AG04449 (cell line): ENCODE results near the gene C1orf159.

Experiments
- CTCF ChIA-PET: fragments of 350-600 bp; formaldehyde crosslinking; extraction: SDS; loops from one replicate; lab custom pipeline; 2021; ENCODE audit warnings: antibody characterized with exemption; lab: Yijun Ruan, JAX
- POLR2A ChIA-PET: fragments of 400-600, 350-600 bp; formaldehyde crosslinking; extraction: SDS; loops from one replicate; lab custom pipeline; 2020; ENCODE audit warnings: antibody characterized with exemption, inconsistent platforms; lab: Yijun Ruan, JAX
- DNase-seq: peaks from one replicate; pipeline ENCODE4 v3.0.0-alpha.2; 2010; ENCODE audit warnings: low read depth, low spot score
- H3K4me3 ChIP-seq: 2 replicates; pipeline ENCODE4 v1.5.1; 2011; ENCODE audit warnings: low read depth, mild to moderate bottlenecking, control low read depth, low read length
- TF ChIP-seq, protein P1 (sequence below): IDR thresholded peaks from one replicate; pipeline ENCODE4 v1.5.1; 2011; ENCODE audit warnings: mild to moderate bottlenecking, moderate library complexity, low read length, control low read depth, inconsistent platforms; ENCODE audit not compliant: insufficient read depth; ENCODE audit errors: missing control alignments

Gene C1orf159

DNA sequence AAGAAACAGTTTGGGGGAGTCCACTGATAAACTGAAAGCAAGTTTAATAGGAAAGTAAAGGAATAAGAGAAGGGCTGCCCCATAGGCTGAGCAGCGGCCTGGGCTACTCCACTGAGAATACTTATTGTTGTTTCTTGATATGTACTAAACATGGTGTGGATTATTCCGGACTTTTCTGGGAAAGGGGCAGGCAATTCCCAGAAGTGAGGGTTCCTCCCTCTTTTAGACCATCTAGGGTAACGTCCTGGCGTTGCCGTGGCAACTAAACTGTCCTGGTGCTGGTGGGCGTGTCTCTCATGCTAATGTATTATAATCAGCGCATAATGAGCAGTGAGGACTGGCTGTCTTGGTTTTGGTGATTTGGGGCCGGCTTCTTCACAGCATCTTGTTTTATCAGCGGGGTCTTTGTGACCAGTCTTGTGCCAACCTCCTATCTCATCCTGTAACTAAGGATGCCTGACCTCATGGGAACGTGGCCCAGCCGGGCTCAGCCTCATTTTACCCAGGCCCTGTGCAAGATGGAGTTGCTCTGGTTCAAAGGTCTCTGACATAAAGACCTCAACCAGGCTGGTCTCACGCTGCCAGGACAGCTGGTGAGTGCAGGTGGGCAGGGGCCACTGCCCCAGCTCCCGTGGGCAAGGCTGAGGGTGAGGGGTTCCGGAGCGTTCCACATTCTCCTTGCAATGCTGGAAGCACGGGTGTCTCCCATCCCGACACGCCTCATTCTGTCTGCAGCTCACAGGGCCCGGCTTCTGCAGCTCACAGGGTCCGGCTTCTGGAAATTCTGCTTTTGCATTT is 19.6 kb upstream of the C1orf159 start:
- no peak overlapping the region for H3K4me3 ChIP-seq
- CTCF ChIA-PET, result interaction anchor here (1.8 kb wide), 1 partner anchor 14 kb away, joined by 9 read pairs; no protein-coding TSS in a partner anchor
- POLR2A ChIA-PET, result no interaction called here
- TF ChIP-seq, protein P1, sequence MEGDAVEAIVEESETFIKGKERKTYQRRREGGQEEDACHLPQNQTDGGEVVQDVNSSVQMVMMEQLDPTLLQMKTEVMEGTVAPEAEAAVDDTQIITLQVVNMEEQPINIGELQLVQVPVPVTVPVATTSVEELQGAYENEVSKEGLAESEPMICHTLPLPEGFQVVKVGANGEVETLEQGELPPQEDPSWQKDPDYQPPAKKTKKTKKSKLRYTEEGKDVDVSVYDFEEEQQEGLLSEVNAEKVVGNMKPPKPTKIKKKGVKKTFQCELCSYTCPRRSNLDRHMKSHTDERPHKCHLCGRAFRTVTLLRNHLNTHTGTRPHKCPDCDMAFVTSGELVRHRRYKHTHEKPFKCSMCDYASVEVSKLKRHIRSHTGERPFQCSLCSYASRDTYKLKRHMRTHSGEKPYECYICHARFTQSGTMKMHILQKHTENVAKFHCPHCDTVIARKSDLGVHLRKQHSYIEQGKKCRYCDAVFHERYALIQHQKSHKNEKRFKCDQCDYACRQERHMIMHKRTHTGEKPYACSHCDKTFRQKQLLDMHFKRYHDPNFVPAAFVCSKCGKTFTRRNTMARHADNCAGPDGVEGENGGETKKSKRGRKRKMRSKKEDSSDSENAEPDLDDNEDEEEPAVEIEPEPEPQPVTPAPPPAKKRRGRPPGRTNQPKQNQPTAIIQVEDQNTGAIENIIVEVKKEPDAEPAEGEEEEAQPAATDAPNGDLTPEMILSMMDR, result no peak
- no peak for DNase-seq

DNA sequence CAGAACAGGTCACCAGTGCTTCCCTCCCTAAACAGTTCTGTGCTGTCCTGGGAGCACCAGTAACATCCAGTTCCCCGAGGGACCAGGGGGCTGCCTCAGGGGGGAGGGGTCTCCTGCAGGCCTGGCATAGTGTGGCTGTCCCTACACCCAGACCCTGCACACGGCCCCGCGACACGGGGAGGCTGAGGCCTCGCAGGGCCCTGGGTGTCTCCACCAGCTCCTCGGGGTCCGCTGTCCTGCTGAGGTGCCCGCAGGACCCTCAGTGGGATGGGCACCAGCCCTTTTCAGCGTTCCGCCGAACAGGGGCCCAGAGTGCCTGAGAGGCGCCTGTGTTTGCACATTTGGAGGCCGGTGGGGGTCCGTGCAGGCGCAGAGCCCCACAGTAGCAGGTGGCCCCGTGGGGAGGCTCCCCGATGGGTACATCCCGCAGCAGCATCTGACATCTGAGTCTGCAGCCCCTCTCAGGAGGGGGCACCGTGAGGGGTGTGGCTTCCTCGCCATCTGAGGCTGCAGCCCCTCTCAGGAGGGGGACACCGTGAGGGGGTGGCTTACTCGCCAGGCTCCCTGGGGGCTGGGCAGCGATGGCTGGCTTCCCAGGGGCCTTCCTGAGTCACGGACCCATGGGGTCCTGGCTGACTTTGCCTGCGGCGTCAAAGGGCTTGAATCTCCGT is 18.5 kb upstream of the C1orf159 start:
- no peak for DNase-seq
- ChIA-PET POLR2A (no interaction called here), CTCF (no interaction called here)
- TF ChIP-seq, protein P1, result no peak
- H3K4me3 ChIP-seq, result no peak overlapping the region

DNA sequence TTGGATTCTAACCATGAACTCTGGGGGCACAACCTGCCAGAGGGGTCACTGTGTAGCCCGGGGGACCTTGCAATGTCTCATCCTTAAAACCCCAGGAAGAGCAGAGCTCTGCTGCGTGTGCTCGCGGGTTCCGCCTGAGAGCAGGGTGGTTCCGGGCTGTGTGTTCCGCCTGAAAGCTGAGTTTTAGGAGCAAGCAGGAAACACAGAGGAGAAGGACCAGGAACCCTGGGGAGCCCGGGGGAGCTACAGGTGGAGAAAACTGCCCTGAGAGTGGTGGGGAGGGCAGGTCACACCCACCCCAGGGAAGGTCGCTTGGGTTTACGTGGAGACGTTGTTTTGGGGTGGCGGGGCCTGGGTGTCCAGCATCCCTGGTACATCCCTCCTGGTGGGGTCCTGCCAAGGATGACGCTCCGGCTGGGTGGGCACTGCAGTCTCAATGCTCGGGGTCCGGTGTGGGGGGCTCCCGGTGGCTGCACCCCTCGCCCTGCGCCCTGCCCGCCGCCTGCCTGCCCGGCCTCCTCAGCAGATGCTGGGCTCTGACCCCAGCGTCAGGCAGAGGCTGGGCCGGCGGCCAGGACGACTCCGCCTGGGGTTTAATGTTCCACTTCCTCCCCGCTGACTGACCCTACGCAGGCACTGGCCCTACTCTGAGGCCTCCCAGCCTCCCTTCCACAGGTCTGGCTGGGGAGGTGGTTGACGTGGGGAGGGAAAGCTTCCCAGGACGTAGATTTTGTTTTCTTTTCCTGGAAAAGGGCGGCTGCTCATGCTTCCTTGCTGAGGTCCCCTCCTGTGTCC is 17.3 kb upstream of the C1orf159 start:
- ChIA-PET POLR2A (no interaction called here), CTCF (interaction anchor here (0.8 to 1.2 kb wide), 2 partner anchors 11 to 98 kb away, joined by 3 to 5 read pairs; no protein-coding TSS in a partner anchor)
- TF ChIP-seq, protein P1, result no peak

DNA sequence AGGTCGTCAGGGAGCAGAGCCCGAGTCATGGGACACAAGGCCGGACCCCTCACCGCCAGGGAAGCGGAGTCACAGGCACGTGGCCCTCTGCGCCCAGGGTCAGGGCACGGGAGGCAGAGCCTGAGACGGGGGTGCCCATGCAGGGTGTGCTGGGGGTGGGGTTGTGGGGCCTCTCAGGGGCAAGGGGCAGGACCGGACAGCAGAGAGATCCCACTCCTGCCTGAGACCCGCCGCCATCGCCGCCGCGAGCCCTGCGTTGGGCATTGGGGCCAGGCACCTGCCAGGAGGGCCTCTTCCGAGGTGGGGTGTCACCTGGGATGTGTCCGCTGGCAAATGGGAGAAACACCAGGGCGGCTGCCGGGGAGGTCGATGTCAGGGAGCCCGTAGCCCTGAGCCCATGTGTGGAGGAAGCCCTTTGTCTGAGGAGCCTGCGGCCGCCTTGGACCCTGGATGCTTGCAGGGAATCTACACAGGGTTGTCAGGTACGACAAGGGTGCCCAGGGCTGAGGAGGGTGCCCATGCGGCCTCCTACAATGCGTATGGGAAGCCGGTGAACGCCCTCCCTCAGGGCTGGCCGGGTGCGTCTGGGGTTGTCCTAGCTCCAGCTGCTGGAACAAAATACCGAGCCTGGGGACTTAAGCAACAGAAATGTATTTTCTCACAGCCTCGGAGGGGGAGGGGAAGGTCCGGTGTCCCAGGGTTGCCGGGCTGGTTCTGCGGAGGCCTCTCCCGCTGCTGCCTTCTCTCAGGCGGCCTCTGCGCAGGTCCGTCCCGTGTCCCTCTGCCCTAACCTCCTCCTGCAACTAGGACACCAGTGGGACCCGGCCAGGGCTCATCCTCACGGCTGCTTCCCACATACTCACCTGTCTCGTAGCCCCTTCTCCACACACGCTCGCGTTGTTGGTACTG is 16.4 kb upstream of the C1orf159 start:
- H3K4me3 ChIP-seq, result no peak overlapping the region
- POLR2A ChIA-PET, result no interaction called here
- DNase-seq, result no peak

More for the DNA sequence above, 17.3 kb upstream of the C1orf159 start:
- no peak for DNase-seq
- H3K4me3 ChIP-seq, result no peak overlapping the region

More for the DNA sequence above, 16.4 kb upstream of the C1orf159 start:
- TF ChIP-seq, protein P1, result no peak
- CTCF ChIA-PET, result interaction anchor here (0.8 to 2.8 kb wide), 3 partner anchors 10 to 99 kb away, joined by 3 to 19 read pairs (median 5); no protein-coding TSS in a partner anchor
